Effector memory CD4-positive, alpha-beta T cell (primary cell): ENCODE results near the gene RAD51AP1.

Experiments used
- DNase-seq, 3 donors: peaks; one replicate each; pipeline ENCODE4 v3.0.0-alpha.2; 2020
- H3K27ac ChIP-seq: 2 replicates; pipeline ENCODE4 v1.7.0; 2013; ENCODE audit warnings: mild to moderate bottlenecking, low read length, moderate library complexity; ENCODE audit not compliant: insufficient read depth, poor library complexity, severe bottlenecking
- H3K27me3 ChIP-seq: replicated peaks from 2 replicates; pipeline ENCODE4 v1.7.0; 2013; ENCODE audit warnings: mild to moderate bottlenecking, low read length; ENCODE audit not compliant: insufficient read depth, control insufficient read depth, poor library complexity, severe bottlenecking
- H3K36me3 ChIP-seq: 2 replicates; pipeline ENCODE4 v1.7.0; 2013; ENCODE audit warnings: mild to moderate bottlenecking, low read length, moderate library complexity; ENCODE audit not compliant: control insufficient read depth, insufficient read depth
- H3K4me1 ChIP-seq: 2 replicates; pipeline ENCODE4 v1.7.0; 2013; ENCODE audit warnings: low read length, mild to moderate bottlenecking; ENCODE audit not compliant: control insufficient read depth, insufficient read depth, poor library complexity, severe bottlenecking
- H3K4me3 ChIP-seq: 2 replicates; pipeline ENCODE4 v1.7.0; 2013; ENCODE audit warnings: low read length, low read depth, mild to moderate bottlenecking; ENCODE audit not compliant: insufficient read depth, poor library complexity, severe bottlenecking
- H3K9me3 ChIP-seq: 2 replicates; pipeline ENCODE4 v1.7.0; 2013; ENCODE audit warnings: mild to moderate bottlenecking, low read length, moderate library complexity; ENCODE audit not compliant: control insufficient read depth

Gene RAD51AP1

GRCh38 chr12:4587108-4587507 is 48.4 kb downstream of the RAD51AP1 start:
- no peaks in the 10 kb centered on the region for H3K9me3 ChIP-seq
- no peak for DNase-seq
- no peak overlapping the region for H3K4me3 ChIP-seq
- no peak overlapping the region for H3K27ac ChIP-seq
- H3K27me3 ChIP-seq: no peaks in the 10 kb centered on the region
- H3K36me3 ChIP-seq: no peaks in the 10 kb centered on the region
- no peaks in the 10 kb centered on the region for H3K4me1 ChIP-seq

- DNase-seq: no peak
- H3K27ac ChIP-seq: no peak overlapping the region
- no peak overlapping the region for H3K4me3 ChIP-seq
- H3K36me3 ChIP-seq: no peaks in the 10 kb centered on the region
- no peaks in the 10 kb centered on the region for H3K4me1 ChIP-seq
- no peaks in the 10 kb centered on the region for H3K27me3 ChIP-seq
- no peaks in the 10 kb centered on the region for H3K9me3 ChIP-seq
Measured at GRCh38 chr12:4588916-4589315, 50.2 kb downstream of the RAD51AP1 start.

DNA sequence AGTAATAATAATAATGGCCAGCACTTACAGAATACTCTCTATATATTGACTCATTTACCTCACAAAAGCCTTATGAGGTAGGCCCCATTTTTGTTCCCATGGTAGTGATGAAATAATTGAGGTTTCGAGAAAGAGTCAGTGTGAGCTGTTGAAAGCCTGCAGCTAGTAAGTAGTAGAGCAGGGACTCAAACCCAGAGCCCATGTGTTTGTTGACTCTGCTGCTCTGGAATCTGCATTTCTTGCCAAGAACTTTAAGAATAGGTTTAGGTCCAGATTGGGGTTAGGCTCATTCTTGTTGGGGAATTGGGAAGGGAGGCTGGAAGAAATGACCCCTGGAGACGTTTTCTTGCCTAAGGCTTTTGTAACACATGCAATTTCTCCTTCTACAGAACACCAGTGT is 51.3 kb downstream of the RAD51AP1 start:
- Histone ChIP-seq H3K27ac (no peak overlapping the region), H3K27me3 (no peaks in the 10 kb centered on the region), H3K4me3 (no peak overlapping the region), H3K36me3 (no peaks in the 10 kb centered on the region), H3K4me1 (no peaks in the 10 kb centered on the region), H3K9me3 (no peaks in the 10 kb centered on the region)
- no peak for DNase-seq

- H3K9me3 ChIP-seq: no peaks in the 10 kb centered on the region
- H3K27me3 ChIP-seq: no peaks in the 10 kb centered on the region
- no peak overlapping the region for H3K27ac ChIP-seq
- H3K36me3 ChIP-seq: no peaks in the 10 kb centered on the region
- DNase-seq: no peak
- H3K4me1 ChIP-seq: no peaks in the 10 kb centered on the region
- H3K4me3 ChIP-seq: no peak overlapping the region
Measured at GRCh38 chr12:4591180-4591687, 52.5 kb downstream of the RAD51AP1 start.

DNA sequence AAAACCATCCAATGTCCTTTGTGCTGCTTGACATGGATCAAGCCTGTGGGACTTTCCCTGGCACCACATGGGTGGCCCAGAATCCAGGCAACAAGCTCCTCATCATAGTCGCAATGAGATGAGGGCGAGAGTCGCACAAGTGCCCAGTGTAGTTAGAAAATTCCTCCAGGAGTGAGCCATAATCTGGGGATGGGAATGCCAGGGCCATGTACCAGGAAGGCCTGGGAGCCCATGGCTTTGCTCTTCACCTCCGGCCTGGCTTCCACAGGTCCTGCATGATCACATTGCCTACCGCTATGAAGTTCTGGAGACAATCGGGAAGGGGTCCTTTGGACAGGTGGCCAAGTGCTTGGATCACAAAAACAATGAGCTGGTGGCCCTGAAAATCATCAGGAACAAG is 57.2 kb downstream of the RAD51AP1 start:
- DNase-seq: no peak
- H3K4me3 ChIP-seq: no peak overlapping the region
- H3K36me3 ChIP-seq: no peaks in the 10 kb centered on the region

DNA sequence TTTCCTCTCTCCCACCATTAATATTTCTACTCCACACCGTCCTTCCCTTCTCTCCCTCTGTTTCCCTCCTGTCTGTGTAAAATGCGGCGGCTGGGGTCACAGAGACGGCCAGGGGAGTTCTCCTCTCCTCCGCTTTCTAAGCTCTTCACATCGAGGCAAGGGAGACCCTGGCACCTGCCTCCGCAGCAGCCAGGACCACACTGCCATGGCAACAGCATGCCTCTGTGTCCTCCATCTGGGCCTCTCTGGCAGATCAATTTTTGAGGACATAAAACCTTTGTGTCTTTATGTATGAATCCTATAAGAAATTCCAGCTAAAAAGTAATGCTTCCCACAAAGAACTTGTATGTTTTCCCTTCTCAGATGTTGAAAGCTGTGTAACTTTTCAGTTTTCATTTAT is 64.7 kb downstream of the RAD51AP1 start:
- no peak overlapping the region for H3K4me3 ChIP-seq
- no peaks in the 10 kb centered on the region for H3K4me1 ChIP-seq
- no peak for DNase-seq
- no peak overlapping the region for H3K27ac ChIP-seq
- no peaks in the 10 kb centered on the region for H3K27me3 ChIP-seq
- H3K9me3 ChIP-seq: no peaks in the 10 kb centered on the region
- no peaks in the 10 kb centered on the region for H3K36me3 ChIP-seq

More for the DNA sequence above, 57.2 kb downstream of the RAD51AP1 start:
- no peak overlapping the region for H3K27ac ChIP-seq
- no peaks in the 10 kb centered on the region for H3K4me1 ChIP-seq
- no peaks in the 10 kb centered on the region for H3K27me3 ChIP-seq
- no peaks in the 10 kb centered on the region for H3K9me3 ChIP-seq

GRCh38 chr12:4603946-4604345 is 65.3 kb downstream of the RAD51AP1 start:
- Histone ChIP-seq H3K4me1 (no peaks in the 10 kb centered on the region), H3K4me3 (no peak overlapping the region), H3K27ac (no peak overlapping the region), H3K36me3 (no peaks in the 10 kb centered on the region), H3K27me3 (no peaks in the 10 kb centered on the region), H3K9me3 (no peaks in the 10 kb centered on the region)
- no peak for DNase-seq

GRCh38 chr12:4604684-4605193 is 66.0 kb downstream of the RAD51AP1 start:
- Histone ChIP-seq H3K27me3 (no peaks in the 10 kb centered on the region), H3K4me1 (no peaks in the 10 kb centered on the region), H3K27ac (peak overlapping the region; percentile 63), H3K4me3 (peak overlapping the region; percentile 96), H3K9me3 (no peaks in the 10 kb centered on the region), H3K36me3 (no peaks in the 10 kb centered on the region)
- DNase-seq: peak; percentile 35 to 62 (median 47)

DNA sequence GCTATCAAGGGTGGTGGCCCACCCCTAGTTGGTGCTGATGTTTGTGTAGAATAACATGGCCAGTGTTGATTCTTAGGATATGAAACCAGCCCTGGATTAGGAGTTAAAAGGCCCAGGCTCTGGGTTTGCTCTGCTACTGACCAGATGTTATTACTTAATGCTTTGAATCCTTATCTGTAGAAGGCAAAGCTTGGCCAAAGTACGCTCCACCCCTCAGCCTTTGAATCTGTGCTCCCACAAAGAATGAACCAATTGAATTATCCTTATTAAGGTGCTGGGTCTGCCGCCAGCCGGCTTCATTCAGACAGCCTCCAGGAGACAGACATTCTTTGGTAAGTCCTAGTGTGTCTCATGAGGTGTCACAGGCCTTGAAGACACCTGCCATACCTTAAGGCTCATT is 68.4 kb downstream of the RAD51AP1 start:
- Histone ChIP-seq H3K4me3 (no peak overlapping the region), H3K27ac (no peak overlapping the region), H3K36me3 (peaks cover 17% of the 10 kb centered on the region), H3K9me3 (no peaks in the 10 kb centered on the region), H3K27me3 (no peaks in the 10 kb centered on the region), H3K4me1 (no peaks in the 10 kb centered on the region)
- DNase-seq: no peak

DNA sequence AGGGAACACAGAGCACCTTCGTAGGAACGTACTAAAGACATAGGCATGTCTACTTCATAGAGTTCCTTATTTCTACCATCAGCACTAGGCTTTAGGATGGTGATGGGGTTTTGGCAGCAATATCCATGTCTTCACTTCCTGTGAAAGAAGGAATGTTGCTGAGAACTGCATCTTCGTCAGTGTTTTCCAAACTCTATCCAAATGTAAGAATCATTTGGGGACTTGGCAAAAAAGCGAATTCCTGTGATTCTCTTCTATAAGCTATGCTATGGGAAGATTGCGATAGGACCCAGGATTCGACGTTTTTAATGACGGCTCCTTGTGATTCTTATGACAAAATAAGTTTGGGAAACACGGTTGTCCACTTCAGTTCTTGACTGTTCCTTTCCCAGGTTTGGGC is 70.4 kb downstream of the RAD51AP1 start:
- H3K27ac ChIP-seq: no peak overlapping the region
- H3K27me3 ChIP-seq: no peaks in the 10 kb centered on the region
- no peaks in the 10 kb centered on the region for H3K4me1 ChIP-seq
- no peak for DNase-seq
- H3K9me3 ChIP-seq: no peaks in the 10 kb centered on the region
- peaks cover 32% of the 10 kb centered on the region for H3K36me3 ChIP-seq
- H3K4me3 ChIP-seq: no peak overlapping the region
